RWPE1 (cell line): ENCODE measurements around the gene PTEN.
A peak's percentile ranks its signal among the peaks of the same experiment; 100 is the strongest.

ENCODE experiments used
- CTCF ChIA-PET: fragments of 350-600 bp; sonication (Branson Sonifier 250); formaldehyde crosslinking; extraction: SDS; loops from one replicate; lab custom pipeline; 2021; lab: Yijun Ruan, JAX
- POLR2A ChIA-PET: fragments of 400-600 bp; formaldehyde crosslinking; extraction: SDS; loops from one replicate; lab custom pipeline; 2020; ENCODE audit warnings: antibody characterized with exemption; ENCODE audit not compliant: low non-redundant PET; lab: Yijun Ruan, JAX
- DNase-seq: peaks from one replicate; pipeline ENCODE4 v3.0.0; 2012; ENCODE audit warnings: low spot score
- H3K27ac ChIP-seq: fragments of 450-650 bp; 2 replicates; pipeline ENCODE4 v1.5.1; 2017
- TF ChIP-seq, protein P1 (sequence below): fragments of 450-650 bp; conservative IDR thresholded peaks from 2 replicates; pipeline ENCODE4 v1.5.1; 2017; ENCODE audit warnings: low read depth, mild to moderate bottlenecking

Gene PTEN

DNA sequence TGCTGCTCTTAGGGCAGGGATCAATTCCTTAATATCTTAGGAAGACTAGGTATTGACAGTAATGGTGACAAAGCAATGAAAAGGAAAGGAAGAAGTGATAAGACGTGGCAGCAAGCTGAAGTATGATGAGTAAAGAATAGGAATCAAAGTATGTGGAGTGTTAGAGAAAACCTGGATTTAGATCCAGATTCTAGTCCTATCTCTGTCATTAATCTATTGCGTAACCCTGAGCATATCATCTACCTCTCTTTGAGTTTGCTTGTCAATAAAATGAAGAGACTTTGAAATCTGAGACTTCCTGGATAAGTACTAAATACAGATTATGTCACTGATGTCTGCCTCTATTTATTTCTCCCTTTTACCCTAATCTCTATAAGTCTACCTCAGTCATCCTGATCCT is 89.2 kb downstream of the PTEN start:
- H3K27ac ChIP-seq, result no peak overlapping the region
- ChIA-PET POLR2A (no interaction called here), CTCF (interaction anchor here (0.6 kb wide), 1 partner anchor 18 kb away, joined by 4 read pairs; no protein-coding TSS in a partner anchor)
- TF ChIP-seq, protein P1, sequence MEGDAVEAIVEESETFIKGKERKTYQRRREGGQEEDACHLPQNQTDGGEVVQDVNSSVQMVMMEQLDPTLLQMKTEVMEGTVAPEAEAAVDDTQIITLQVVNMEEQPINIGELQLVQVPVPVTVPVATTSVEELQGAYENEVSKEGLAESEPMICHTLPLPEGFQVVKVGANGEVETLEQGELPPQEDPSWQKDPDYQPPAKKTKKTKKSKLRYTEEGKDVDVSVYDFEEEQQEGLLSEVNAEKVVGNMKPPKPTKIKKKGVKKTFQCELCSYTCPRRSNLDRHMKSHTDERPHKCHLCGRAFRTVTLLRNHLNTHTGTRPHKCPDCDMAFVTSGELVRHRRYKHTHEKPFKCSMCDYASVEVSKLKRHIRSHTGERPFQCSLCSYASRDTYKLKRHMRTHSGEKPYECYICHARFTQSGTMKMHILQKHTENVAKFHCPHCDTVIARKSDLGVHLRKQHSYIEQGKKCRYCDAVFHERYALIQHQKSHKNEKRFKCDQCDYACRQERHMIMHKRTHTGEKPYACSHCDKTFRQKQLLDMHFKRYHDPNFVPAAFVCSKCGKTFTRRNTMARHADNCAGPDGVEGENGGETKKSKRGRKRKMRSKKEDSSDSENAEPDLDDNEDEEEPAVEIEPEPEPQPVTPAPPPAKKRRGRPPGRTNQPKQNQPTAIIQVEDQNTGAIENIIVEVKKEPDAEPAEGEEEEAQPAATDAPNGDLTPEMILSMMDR, result no peak
- DNase-seq, result no peak

DNA sequence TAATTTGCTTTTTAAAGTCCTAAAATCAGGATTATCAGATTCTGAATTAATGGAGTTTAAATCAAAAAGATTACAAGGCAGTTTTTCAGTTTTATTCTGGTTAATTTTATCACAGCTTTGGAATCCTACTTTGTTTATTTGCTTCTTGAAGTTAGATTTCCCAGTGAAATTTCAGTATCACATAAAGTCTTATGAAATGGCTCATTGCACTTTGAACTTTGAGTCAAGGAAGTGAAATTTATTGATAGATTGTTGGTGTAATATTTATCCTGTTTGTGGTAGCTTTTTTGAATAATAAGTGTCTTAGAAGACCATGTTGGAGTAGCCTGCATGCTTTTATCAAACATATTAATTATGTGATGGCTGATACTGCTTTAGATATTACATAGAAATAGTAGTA is 92.6 kb downstream of the PTEN start:
- H3K27ac ChIP-seq, result no peak overlapping the region
- ChIA-PET CTCF (interaction anchor here (0.6 to 0.9 kb wide), 4 partner anchors 12 to 169 kb away, joined by 3 read pairs; no protein-coding TSS in a partner anchor), POLR2A (no interaction called here)
- TF ChIP-seq, protein P1, result no peak
- DNase-seq, result no peak

DNA sequence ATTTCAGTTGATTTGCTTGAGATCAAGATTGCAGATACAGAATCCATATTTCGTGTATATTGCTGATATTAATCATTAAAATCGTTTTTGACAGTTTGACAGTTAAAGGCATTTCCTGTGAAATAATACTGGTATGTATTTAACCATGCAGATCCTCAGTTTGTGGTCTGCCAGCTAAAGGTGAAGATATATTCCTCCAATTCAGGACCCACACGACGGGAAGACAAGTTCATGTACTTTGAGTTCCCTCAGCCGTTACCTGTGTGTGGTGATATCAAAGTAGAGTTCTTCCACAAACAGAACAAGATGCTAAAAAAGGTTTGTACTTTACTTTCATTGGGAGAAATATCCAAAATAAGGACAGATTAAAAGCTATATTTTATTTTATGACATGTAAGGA is 94.3 kb downstream of the PTEN start:
- no peak overlapping the region for H3K27ac ChIP-seq
- TF ChIP-seq, protein P1, result no peak
- ChIA-PET POLR2A (no interaction called here), CTCF (interaction anchor here (0.6 kb wide), 1 partner anchor 100 kb away, joined by 3 read pairs; no protein-coding TSS in a partner anchor)
- no peak for DNase-seq

DNA sequence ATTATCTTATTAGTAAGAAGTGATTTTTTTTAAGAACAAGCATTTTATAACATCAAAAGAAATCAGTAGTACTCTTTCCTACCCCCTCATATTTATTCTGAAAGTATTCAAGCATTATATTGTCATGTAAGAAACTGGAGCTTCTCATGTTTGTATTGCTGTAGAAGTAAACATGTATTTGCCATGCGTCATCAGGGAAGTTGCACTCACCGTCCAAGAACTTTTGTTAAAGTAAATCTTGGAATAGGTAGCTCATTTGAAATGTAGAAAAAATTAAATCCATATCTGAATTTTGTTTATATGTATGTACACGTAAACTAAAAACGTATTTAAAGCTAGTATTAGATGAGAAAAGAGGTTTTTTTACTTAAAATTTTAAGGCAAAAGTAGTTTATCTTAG is 96.8 kb downstream of the PTEN start:
- H3K27ac ChIP-seq, result no peak overlapping the region
- CTCF ChIA-PET, result interaction anchor here (1.5 kb wide), 1 partner anchor 10 kb away, joined by 4 read pairs; no protein-coding TSS in a partner anchor
- POLR2A ChIA-PET, result no interaction called here
- DNase-seq, result peak; percentile 28
- TF ChIP-seq, protein P1, result no peak

DNA sequence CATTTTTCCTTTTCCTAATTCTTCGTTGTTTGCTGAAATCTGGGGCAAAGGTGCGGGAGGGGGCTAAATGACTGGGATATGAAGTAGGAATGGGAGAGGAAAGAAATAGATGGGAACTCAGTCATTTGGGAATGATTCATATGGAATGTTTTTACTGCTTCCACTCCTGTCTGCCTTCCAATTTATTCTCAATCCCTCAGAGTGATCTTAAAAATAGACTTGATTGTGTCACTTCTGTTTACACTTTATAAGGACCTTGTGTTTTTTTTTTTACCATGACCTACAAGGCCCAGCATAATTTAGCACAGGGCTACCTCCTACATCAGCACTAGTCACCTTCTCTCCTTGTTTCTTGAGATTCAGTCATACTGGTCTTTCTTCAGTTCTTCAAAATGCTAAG is 97.9 kb downstream of the PTEN start:
- CTCF ChIA-PET, result interaction anchor here (0.7 to 1.5 kb wide), 2 partner anchors 9 to 20 kb away, joined by 3 to 4 read pairs; no protein-coding TSS in a partner anchor
- DNase-seq, result peak; percentile 41
- TF ChIP-seq, protein P1, result no peak
- POLR2A ChIA-PET, result no interaction called here
- H3K27ac ChIP-seq, result no peak overlapping the region

DNA sequence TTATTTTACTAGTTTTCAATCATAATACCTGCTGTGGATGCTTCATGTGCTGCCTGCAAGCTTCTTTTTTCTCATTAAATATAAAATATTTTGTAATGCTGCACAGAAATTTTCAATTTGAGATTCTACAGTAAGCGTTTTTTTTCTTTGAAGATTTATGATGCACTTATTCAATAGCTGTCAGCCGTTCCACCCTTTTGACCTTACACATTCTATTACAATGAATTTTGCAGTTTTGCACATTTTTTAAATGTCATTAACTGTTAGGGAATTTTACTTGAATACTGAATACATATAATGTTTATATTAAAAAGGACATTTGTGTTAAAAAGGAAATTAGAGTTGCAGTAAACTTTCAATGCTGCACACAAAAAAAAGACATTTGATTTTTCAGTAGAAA is 103.0 kb downstream of the PTEN start:
- no peak for DNase-seq
- CTCF ChIA-PET, result interaction anchor here (0.6 to 0.8 kb wide), 2 partner anchors 115 to 166 kb away, joined by 3 read pairs; no protein-coding TSS in a partner anchor
- no peak overlapping the region for H3K27ac ChIP-seq
- TF ChIP-seq, protein P1, result no peak
- POLR2A ChIA-PET, result no interaction called here
